ENCODE measurements around the gene TMEM218.

- TF ChIP-seq CTCF (conservative IDR thresholded peaks at IDR 0.05) (no peak), EZH2 (IDR thresholded peaks at IDR 0.05; ENCODE audit: low read depth) (no peak)
Observed at GRCh38 chr11:125140233-125140632, 28.8 kb upstream of the TMEM218 start.

Data from PC-9 (cell line).